D341Med (cell line): Measurements from ENCODE around the gene METTL22.

ENCODE experiments used
- DNase-seq: peaks from one replicate; pipeline ENCODE4 v3.0.0; 2012; ENCODE audit warnings: low spot score

METTL22 gene

DNA sequence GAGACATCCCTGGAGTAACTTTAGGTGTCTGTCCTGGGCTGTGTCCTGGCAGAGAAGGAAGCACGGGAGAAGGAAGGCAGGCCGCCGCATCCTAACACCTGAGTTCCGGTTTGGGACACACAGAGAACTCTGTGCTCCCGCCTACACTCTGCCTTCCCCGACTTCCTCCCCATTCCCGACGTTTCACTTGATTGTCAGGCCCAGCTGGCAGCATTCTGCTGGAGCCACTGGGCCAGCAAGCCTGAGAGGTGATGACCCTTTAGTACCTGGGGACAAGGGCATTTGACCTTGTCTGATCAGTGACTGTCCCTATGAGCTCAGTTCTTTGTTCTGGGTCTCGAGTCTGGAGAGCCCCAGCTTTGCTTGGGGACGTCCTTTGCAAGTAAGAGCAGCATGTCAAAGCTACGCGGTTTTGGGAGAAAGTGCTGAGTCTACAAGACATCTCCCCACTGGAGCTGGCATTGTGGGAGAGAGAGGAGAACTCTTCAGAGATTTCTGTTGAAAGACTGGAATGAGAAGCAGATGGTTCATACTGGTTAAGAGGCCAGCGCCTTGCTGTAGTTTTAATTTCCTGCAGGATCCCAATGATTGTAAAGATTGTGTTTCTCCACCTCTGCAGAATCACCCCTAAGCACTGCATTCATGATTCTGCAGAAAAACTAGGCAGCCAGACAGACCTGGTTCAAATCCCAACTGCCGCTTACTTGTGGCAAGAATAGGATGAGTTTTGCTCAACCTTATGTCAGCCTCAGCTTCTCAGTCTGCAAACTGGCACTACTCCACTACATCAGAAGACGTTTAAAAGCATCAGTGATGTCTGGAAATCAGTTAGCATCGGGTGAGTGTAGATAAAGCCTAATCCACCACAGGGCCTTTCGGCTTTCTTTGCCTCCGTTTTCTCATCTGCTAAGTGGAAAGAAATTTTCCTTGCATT, 73.6 kb downstream of the METTL22 start:
- no peak for DNase-seq

GRCh38 chr16:8696880-8697279, 75.4 kb downstream of the METTL22 start:
- DNase-seq = no peak

- no peak for DNase-seq
Measured at GRCh38 chr16:8697965-8698364, 76.5 kb downstream of the METTL22 start.
